HTERT RPE-1 (cell line): ENCODE results near the gene GCNT2.
"Not testable (repeated sequence)": the region's sequence is repeated elsewhere in the genome, so short reads cannot be mapped to it uniquely, and the experiment has no call there.

ENCODE experiments used
- in situ Hi-C: fragments of 300-500 bp; cut with MboI; formaldehyde crosslinking; loops from 4 replicates; pipeline ENCODE4 v1.14.3; 2020; ENCODE audit warnings: low sequenced_read_pairs

GCNT2 gene

GRCh38 chr6:10655508-10656055, 134.4 kb downstream of the GCNT2 start:
- in situ Hi-C loops, result no loop called here

GRCh38 chr6:10658910-10659698, 138.0 kb downstream of the GCNT2 start:
- in situ Hi-C loops, result no loop called here

GRCh38 chr6:10659699-10660348, 138.7 kb downstream of the GCNT2 start:
- in situ Hi-C loops, result no loop called here

DNA sequence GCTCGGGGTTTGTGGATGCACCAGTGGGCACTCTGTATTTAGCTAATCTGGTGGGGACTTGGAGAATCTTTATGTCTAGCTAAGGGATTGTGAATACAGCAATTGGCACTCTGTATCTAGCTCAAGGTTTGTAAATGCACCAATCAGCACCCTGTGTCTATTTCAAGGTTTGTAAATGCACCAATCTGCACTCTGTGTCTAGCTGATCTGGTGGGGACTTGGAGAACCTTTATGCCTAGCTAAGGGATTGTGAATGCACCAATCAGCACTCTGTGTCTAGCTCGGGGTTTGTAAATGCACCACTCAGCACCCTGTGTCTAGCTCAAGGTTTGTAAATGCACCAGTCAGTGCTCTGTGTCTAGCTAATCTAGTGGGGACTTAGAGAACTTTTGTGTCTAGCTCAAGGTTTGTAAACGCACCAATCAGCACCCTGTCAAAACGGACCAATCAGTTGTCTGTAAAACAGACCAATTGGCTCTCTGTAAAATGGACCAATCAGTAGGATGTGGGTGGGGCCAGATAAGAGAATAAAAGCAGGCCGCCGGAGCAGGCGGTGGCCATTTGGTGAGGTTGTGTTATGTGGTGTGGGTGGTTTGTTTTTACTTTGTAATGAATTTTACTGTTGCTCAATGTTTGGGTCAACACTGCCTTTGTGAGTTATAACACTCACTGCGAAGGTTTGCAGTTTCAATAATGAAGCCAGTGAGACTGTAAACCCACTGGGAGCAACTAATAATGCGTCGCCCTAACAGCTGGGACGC, 139.5 kb downstream of the GCNT2 start:
- in situ Hi-C loops, result not testable (repeated sequence)

DNA sequence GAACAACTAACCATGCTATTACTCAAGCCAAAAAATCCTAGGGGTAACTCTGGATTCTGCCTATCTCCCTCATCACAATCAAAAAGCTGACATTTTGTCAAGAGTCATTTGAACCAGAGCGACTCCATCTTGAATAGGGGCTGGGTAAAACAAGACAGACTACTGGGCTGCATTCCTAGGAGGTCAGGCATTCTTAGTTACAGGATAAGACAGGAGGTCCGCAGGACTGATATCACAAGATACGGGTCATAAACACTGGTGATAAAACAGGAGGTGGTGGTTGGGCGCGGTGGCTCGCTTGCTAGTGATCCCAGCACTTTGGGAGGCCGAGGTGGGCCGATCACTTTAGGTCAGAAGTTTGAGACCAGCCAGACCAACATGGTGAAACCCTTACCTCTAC, 141.1 kb downstream of the GCNT2 start:
- in situ Hi-C loops, result no loop called here

DNA sequence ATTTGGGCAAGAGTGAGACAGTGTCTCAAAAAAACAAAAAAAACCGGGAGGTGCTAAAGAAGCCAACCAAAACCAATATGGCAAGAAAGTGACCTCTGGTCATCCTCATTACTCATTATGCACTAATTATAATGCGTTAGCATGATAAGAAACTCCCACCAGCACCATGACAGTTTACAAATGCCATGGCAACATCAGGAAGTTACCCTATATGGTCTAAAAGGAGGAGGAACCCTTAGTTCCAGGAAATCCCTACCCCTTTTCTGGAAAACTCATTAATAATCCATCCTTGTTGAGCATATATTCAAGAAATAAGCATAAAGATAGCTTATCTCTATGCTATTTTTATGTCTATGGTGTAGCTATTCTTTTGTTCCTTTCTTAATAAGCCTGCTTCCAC, 141.6 kb downstream of the GCNT2 start:
- in situ Hi-C loops, result no loop called here

DNA sequence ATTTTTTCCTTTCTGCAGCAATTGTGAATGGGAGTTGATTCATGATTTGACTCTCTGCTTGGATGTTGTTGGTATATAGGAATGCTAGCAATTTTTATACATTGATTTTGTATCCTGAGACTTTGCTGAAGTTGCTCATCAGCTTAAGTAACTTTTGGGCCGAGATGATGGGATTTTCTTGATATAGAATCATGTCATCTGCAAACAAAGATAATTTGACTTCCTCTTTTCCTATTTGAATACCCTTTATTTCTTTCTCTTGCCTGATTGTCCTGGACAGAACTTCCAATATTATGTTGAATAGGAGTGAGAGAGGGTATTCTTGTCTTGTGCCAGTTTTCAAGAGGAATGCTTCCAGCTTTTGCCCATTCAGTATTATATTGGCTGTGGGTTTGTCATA, 144.4 kb downstream of the GCNT2 start:
- in situ Hi-C loops, result not testable (repeated sequence)

- in situ Hi-C loops, result no loop called here
Measured at GRCh38 chr6:10668126-10668917, 147.2 kb downstream of the GCNT2 start.

DNA sequence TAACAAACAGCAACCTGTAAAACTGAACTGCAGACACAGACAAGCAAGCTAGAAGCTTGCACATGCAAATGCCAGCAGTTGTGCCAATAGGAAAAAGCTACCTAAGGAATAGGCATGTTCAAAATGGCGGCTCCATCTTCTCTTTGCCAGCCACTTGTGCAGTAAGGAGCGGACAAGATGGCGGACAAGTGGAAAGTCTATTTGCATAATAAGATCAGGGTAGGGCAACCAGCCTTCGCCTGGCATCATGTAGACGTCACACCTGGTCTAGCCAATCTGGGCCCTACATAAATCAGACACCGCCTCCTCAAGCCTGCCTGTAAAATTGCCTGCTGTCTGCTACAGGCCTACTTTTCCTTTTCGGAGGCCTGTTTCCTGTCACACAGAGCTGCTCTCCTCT, 155.3 kb downstream of the GCNT2 start:
- in situ Hi-C loops, result no loop called here

GRCh38 chr6:10678456-10678855, 157.3 kb downstream of the GCNT2 start:
- in situ Hi-C loops, result no loop called here
